ENCODE results near the gene FAM216B.

DNA sequence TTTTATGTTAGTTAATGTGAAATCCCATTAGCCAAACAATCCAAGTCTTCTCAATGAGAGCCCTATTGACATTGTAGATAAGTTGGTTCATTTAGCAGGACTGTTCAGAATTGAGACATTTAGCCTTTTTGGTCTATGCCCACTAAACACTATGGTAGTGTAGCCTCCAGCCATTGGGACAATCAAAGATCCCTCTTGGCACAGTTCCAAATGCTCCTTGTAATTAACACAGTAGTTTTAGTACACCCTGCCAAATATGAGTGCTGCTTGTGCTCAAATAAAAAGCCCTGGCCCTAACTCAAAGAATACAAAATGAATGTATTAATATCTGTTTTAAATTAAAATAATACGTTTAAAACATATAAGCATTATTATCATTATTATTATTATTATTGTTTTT, 15.4 kb upstream of the FAM216B start:
- TF ChIP-seq, protein P1, sequence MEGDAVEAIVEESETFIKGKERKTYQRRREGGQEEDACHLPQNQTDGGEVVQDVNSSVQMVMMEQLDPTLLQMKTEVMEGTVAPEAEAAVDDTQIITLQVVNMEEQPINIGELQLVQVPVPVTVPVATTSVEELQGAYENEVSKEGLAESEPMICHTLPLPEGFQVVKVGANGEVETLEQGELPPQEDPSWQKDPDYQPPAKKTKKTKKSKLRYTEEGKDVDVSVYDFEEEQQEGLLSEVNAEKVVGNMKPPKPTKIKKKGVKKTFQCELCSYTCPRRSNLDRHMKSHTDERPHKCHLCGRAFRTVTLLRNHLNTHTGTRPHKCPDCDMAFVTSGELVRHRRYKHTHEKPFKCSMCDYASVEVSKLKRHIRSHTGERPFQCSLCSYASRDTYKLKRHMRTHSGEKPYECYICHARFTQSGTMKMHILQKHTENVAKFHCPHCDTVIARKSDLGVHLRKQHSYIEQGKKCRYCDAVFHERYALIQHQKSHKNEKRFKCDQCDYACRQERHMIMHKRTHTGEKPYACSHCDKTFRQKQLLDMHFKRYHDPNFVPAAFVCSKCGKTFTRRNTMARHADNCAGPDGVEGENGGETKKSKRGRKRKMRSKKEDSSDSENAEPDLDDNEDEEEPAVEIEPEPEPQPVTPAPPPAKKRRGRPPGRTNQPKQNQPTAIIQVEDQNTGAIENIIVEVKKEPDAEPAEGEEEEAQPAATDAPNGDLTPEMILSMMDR (IDR thresholded peaks at IDR 0.05; ENCODE audit: insufficient read depth, low read depth, low read length), result no peak
- no peak for TF ChIP-seq EZH2 (IDR thresholded peaks at IDR 0.05; ENCODE audit: insufficient read depth, low read length)

All from astrocyte (in vitro differentiated cells and primary cell).